MG63 (cell line): ENCODE results near the gene FAM20A. TPM values are rescaled to one million over a fixed set of nuclear protein-coding genes. Genes with fewer than 3 reads are reported as not detected.
"Not testable (repeated sequence)": the region's sequence is repeated elsewhere in the genome, so short reads cannot be mapped to it uniquely, and the experiment has no call there.

Source experiments
- DNase-seq: peaks from one replicate; pipeline ENCODE4 v3.0.0-alpha.2; 2020
- H3K27me3 ChIP-seq: fragments of 250-450 bp; sonication (Bioruptor Pico); 2 replicates; pipeline ENCODE4 v1.5.1; 2020; ENCODE audit warnings: mild to moderate bottlenecking, moderate library complexity
- H3K36me3 ChIP-seq: fragments of 250-450 bp; sonication (Bioruptor Pico); 2 replicates; pipeline ENCODE4 v1.5.1; 2020; ENCODE audit warnings: mild to moderate bottlenecking, moderate library complexity
- H3K4me3 ChIP-seq: fragments of 250-450 bp; sonication (Bioruptor Pico); 2 replicates; pipeline ENCODE4 v1.5.1; 2020; ENCODE audit warnings: mild to moderate bottlenecking, moderate library complexity
- H3K9me3 ChIP-seq: fragments of 250-450 bp; sonication (Bioruptor Pico); 2 replicates; pipeline ENCODE4 v1.5.1; 2020; ENCODE audit warnings: mild to moderate bottlenecking, moderate library complexity
- total RNA-seq: library from RNA; depleted of rRNA; stranded (reverse); fragments of >200 nt; shearing (Covaris generic); gene quantifications from 2 replicates; pipeline ENCODE4 v1.2.3, GENCODE V29; 2014; ENCODE audit warnings: low replicate concordance

FAM20A gene
- total RNA-seq, 1 experiment from 2014 or later: not detected

DNA sequence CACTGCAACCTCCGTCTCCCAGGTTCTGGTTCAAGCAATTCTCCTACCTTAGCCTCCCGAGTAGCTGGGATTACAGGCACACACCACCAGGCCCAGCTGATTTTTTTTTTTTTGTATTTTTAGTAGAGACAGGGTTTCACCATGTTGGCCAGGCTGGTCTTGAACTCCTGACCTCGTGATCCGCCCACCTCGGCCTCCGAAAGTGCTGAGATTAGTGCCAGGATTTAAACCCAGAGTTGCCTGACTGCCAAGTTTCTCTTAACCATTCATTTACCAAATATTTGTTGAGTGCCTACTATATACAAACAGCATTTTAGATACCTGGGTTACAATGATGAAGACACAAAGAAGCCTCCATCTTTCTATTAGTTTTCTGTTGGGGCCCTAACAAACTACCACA lies 18.3 kb downstream of the FAM20A start:
- not testable (repeated sequence) for H3K4me3 ChIP-seq, H3K9me3 ChIP-seq, DNase-seq, H3K36me3 ChIP-seq, H3K27me3 ChIP-seq

DNA sequence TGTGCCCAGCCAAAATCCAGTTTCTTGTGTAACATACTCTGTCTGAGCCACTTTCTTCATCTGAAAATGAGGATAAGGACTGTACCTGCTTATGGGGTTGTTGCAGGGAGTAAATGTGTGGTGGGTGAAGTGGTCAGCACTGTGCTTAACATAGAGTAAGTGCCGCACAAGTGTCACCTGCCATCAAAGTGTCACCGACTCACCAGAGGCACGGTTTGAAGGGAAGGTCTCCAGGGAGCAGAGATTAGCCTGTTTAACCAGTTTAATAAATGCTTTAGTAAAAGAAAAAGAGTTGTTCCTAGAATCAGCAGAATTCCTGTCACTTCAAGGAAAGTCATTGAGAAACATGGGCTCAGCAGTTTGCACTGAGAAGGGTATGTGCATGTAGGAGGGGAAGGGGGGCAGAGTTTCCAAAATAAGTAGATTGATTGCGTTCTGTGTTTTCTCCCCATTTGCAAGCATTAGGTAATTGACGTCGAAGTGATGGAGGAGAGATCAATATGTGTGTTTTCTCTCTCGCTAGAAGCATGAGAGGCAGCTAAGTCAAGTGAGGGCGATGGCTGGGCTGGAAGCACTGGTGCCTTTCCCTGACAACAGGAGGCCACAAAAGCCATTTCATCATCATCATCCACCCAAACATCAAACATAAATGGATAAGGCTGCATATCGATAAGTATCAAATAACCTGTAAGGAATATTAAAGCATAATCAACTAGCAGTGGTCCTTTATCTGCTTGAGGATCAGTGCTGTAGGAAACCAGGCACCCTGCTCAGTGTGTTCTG lies 19.1 kb downstream of the FAM20A start:
- H3K27me3 ChIP-seq: no peaks in the 10 kb centered on the region; the same call in 1 of the 2 replicates
- H3K9me3 ChIP-seq: no peaks in the 10 kb centered on the region
- no peak for DNase-seq
- no peak overlapping the region for H3K4me3 ChIP-seq
- no peaks in the 10 kb centered on the region for H3K36me3 ChIP-seq

DNA sequence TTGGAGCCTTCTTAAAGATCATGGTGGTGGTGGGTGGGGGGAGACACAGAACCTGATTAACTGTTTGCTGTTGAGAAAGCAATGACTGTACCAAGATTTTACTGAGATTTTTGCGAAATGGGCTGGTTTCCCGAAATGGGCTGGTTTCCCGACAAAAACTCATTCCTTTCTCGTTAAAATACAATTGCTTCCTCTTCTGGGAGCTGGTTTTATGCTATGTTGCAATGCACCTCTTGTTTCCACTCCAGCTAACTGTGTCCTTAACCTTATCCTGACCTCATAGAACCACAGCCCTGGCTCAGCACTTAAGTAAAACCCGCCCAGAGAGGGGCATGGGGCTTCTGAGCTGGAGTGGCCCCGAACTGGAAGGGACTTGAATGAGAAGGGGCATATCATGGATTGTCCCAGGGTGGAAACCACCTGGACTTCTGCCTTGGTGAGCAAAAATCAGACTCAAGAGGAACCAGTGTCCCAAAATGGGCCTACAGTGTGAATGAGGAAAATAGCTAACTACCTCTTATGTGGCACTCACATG lies 20.9 kb downstream of the FAM20A start:
- Histone ChIP-seq H3K9me3 (no peaks in the 10 kb centered on the region), H3K36me3 (no peaks in the 10 kb centered on the region), H3K27me3 (no peaks in the 10 kb centered on the region), H3K4me3 (no peak overlapping the region)
- peak; percentile 39 for DNase-seq

DNA sequence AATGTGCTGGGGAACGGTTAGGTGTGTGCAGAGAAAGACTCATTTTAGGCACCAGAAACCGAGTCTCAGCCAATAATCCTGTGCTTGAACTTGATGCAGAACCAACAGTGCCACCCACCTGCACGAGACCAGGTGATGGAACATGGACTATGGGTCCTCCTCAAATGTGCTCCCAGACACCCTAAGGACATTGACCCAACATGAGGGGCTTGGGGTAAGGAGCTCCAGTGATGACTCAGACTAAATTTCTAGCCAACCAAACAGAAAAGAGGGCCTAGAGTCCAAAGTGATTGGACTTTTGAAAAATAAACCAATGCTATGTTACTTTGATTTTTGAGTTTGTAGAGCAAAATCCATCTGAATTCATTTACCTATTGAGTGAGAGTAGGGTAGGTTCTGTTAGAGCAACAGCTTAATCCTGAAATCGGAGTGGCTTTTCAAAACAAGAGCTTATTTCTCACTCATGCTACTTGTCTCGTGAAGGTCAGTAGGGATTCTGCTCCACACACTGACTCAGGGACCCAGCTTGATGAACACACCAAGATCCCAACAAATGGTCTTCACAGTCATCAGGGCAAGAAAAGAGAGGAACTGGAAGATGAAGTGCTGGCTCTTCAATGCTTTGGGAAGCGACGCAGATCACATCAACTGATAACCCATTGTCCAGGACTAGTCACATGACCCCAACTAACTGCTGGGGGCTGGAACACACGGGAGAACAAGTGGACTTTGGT lies 21.8 kb downstream of the FAM20A start:
- H3K9me3 ChIP-seq: no peaks in the 10 kb centered on the region
- DNase-seq: no peak
- H3K4me3 ChIP-seq: no peak overlapping the region
- no peaks in the 10 kb centered on the region for H3K27me3 ChIP-seq
- no peaks in the 10 kb centered on the region for H3K36me3 ChIP-seq

DNA sequence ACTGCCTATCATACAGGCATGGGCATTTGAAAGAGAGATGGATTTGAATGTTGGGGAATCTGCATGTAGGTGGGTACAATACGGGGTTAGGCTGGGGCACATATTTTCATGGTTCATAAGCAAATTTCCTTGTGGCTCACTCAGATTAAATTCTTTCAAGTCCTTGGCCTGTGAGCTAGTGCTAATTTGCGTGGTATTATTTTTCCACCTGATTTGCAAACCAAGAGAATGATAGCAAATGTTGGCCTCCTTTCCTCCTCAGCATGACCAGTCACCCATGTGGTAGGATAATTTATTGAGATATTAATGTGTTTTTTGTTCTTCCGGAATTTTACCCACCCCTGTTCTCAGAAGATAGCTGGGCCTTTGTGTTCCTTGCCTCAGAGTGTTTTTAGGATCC lies 22.9 kb downstream of the FAM20A start:
- no peak for DNase-seq
- no peak overlapping the region for H3K4me3 ChIP-seq
- no peaks in the 10 kb centered on the region for H3K27me3 ChIP-seq
- no peaks in the 10 kb centered on the region for H3K36me3 ChIP-seq
- no peaks in the 10 kb centered on the region for H3K9me3 ChIP-seq

DNA sequence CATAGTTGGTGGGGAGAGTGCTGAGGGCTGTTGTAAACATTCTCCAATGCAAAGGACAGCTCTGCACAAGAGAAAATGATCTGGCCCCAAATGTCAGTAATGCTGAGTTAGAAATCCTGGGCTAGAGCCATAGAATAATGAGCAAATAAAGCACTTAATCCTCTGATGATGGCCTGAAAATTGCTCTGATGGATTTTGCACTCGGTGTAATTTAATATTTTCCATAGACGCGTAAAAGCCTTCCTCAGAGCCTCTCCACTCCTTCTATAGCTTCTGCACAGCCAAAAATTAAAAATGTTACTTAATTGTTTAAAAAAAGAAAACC lies 23.7 kb downstream of the FAM20A start:
- Histone ChIP-seq H3K36me3 (no peaks in the 10 kb centered on the region), H3K9me3 (no peaks in the 10 kb centered on the region), H3K27me3 (no peaks in the 10 kb centered on the region), H3K4me3 (no peak overlapping the region)
- no peak for DNase-seq

DNA sequence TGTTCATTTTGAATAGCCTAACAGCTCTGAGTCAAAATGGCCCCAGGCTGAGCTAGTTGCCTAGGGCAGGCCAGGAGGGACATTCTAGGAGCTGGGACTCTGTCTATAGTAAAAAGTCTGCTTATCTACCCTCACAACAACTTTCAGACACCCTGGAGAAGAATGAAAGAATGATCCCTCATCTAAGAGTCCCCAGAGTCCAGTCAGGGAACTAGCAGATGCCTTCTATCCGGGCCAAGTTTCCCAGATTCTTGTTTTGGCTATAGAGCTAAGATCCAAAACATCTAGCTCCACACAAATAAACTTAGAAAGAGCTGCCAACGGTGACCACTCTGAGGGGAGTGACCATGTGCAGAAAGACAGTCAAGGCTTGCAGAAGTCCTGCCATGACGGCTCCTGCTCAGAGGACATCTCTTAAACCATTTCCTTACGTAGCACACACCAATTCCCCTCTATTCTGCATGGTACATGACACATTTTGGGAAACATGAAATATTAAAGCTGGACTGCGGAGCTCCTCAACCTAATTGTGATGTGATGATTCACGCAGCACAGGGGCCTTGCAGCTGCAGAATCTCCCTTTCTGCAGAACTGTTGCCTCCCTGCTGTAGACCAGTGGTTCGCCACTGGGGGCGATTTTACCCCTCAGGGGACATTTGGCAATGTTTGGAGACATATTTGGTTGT lies 24.2 kb downstream of the FAM20A start:
- no peak for DNase-seq
- Histone ChIP-seq H3K4me3 (no peak overlapping the region), H3K27me3 (no peaks in the 10 kb centered on the region), H3K36me3 (no peaks in the 10 kb centered on the region), H3K9me3 (no peaks in the 10 kb centered on the region)

DNA sequence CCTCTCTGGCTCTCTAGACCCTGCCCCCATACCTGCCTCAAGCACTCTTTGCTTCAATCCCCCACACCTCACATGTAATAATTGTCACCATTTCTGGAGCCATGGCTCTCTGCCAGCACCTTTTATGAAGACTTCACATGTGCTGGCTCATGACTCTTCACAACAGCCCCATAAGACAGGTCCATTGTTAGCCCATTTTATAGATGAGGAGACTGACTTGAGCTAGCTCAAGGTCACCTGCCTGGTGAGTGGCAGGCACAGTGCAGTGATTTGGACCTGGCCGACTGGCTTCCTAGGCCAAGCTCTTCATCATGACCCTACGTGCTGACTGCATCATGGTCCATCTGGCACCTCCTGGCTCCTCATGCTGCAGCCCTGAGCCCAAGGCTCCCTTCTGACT lies 25.0 kb downstream of the FAM20A start:
- no peak for DNase-seq
- H3K27me3 ChIP-seq: no peaks in the 10 kb centered on the region
- no peak overlapping the region for H3K4me3 ChIP-seq
- H3K36me3 ChIP-seq: no peaks in the 10 kb centered on the region
- H3K9me3 ChIP-seq: no peaks in the 10 kb centered on the region

DNA sequence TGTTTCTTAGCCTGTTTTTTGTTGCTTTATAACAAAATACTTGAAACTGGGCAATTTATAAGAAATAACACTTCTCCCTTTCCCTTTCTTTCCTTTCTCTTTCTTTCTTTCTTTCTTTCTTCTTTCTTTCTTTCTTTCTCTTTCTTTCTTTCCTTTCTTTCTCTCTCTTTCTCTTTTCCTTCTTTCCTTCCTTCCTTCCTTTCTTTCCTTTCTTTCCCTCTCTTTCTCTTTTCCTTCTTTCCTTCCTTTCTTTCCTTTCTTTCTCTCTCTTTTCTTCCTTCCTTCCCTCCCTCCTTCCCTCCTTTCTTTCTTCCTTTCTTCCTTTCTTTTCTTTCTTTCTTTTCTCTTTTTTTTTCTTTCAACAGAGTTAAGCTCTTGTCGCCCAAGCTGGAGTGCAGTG lies 27.8 kb downstream of the FAM20A start:
- Histone ChIP-seq H3K27me3 (no peaks in the 10 kb centered on the region), H3K36me3 (no peaks in the 10 kb centered on the region), H3K4me3 (no peak overlapping the region), H3K9me3 (no peaks in the 10 kb centered on the region)
- no peak for DNase-seq

DNA sequence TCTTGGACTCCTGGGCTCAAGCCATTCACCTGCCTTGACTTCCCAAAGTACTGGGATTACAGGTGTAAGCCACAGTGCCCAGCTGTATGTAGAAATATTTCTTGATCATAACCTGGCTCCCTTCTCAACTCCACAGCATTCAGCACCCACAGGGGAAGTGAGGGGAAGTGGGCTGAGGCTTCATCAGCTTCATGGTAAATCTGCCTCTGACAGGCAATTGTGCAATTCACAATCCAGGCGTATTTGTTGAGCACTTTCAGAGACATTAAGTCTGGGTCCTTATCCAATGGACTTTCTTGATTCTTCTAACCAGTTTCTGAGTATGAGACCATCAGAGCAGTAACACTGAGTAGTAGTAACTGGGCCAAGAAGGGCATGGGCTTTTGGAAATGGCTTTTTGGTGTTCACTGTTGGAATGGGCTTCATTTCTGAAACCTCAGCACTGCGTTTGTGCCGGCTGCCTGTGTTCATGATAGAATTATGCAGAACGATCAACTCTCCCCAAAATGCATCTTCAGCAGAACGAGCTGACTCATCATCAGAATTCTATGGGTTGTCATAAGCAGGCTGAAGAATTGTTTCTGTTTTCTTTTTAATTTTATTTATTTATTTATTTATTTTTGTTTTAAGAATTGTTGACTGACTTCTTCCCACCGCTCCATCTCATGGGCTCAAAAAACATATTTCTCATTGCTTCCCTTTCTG lies 28.9 kb downstream of the FAM20A start:
- no peak overlapping the region for H3K4me3 ChIP-seq
- H3K9me3 ChIP-seq: no peaks in the 10 kb centered on the region
- no peaks in the 10 kb centered on the region for H3K27me3 ChIP-seq
- H3K36me3 ChIP-seq: no peaks in the 10 kb centered on the region
- DNase-seq: no peak

DNA sequence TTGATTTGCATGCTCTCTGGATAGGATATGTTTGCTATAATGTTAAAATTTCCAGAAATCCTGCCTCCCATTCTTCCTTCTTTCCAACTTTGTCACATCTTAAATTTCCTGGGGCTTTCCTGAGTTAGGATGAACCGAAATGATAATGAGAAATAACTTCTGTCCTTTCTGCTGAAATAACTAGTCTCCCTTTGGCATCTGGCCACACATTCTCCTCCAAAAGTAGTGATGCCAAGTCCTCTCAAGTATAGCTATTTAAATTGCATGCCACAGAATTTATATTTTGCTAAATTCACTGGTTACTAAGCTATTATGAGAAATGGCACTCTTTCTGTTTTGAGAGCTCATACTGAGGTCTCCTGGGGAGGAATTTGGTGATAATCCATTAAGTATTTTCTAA lies 30.6 kb downstream of the FAM20A start:
- Histone ChIP-seq H3K9me3 (no peaks in the 10 kb centered on the region), H3K4me3 (no peak overlapping the region), H3K36me3 (no peaks in the 10 kb centered on the region), H3K27me3 (no peaks in the 10 kb centered on the region)
- no peak for DNase-seq

DNA sequence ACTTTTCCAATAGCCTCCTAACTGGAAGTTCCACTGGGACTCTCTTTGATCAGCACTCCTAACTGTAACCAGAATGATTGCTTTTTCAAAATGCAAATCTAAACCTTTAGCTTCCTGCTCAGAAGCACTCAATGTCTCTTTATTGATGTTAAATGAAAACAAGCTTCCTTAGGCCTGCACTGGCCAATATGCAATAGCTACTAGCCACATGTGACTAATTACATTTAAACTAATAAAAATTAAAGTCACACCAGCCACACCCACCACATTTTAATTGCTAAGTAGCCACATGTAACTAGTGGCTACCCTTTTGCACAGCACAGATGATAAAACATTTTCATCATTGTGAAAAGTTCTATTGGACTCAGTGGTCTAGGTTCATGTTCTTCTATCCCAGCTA lies 31.8 kb downstream of the FAM20A start:
- no peaks in the 10 kb centered on the region for H3K36me3 ChIP-seq

DNA sequence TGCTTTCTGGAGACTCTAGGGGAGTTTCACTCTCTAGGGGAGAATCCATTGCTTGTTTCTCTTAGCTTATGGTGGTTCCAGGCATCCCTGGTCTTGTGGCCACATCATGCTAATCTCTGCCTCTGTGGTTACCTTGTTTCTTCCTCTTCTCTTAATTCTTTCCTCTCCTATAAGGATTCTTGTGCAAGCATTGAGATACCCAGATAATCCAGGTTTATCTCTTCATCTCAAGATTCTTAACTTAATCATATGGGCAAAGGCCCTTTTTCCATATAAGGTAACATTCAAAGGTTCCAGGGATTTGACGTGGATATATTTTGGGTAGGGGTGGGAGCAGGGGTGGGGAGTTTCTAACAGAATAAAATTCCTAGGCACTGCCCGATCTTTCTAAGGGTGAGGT lies 32.6 kb downstream of the FAM20A start:
- no peaks in the 10 kb centered on the region for H3K36me3 ChIP-seq
- no peak overlapping the region for H3K4me3 ChIP-seq
- no peaks in the 10 kb centered on the region for H3K9me3 ChIP-seq
- no peak for DNase-seq
- no peaks in the 10 kb centered on the region for H3K27me3 ChIP-seq

More for the DNA sequence above, 31.8 kb downstream of the FAM20A start:
- H3K27me3 ChIP-seq: no peaks in the 10 kb centered on the region
- H3K4me3 ChIP-seq: no peak overlapping the region
- DNase-seq: no peak
- H3K9me3 ChIP-seq: no peaks in the 10 kb centered on the region

DNA sequence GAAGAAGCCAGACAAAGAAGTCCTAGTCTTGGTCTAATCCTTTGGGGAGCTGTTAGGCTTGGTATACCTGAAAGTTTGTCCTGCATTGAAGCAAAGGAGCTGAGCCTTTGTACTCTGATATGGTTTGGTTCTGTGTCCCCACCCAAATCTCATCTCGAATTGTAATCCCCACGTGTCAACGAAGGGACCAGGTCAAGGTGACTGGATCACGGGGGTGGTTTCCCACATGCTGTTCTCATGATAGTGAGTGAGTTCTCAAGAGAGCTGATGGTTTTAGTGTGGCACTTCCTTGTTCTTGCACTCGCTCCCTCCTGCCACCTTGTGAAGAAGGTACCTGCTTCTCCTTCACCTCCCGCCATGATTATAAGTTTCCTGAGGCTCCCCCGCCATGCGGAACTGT lies 33.6 kb downstream of the FAM20A start:
- H3K27me3 ChIP-seq: no peaks in the 10 kb centered on the region
- no peak for DNase-seq
- H3K4me3 ChIP-seq: no peak overlapping the region
- H3K36me3 ChIP-seq: no peaks in the 10 kb centered on the region
- H3K9me3 ChIP-seq: no peaks in the 10 kb centered on the region

DNA sequence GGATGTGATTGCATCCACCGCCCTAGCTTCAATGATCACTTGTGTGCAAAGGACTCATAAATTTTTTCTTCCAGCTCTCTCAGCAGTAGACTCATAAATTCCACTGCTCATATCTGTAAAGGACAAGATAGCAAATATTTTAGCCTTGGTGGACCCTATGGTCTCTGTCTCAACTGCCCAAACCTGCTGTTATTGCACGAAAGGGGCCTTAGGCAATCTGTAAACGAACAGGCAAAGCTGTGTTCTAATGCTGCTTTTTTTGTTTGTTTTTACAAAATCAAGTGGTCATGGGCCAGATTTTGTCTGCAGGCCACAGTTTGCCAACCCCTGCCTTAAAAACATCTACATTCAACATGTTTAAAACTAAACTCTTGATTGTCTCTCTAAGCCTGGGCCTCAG lies 34.1 kb downstream of the FAM20A start:
- Histone ChIP-seq H3K9me3 (no peaks in the 10 kb centered on the region), H3K27me3 (no peaks in the 10 kb centered on the region), H3K36me3 (no peaks in the 10 kb centered on the region), H3K4me3 (no peak overlapping the region)
- DNase-seq: no peak

DNA sequence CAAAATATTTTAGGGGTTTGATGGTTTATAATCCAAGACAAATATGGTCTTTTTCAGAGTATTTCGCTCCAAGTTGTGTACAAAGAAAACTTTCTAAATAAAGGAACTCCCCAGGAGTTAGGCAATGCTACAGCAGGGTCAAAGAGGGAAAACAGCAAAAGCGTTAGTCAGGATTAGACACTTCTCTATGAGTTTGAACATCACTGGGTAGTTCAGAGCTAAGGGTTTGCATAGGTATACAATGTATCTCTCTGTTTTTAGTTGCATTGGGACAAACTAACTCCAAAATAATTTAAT lies 34.8 kb downstream of the FAM20A start:
- Histone ChIP-seq H3K27me3 (no peaks in the 10 kb centered on the region), H3K9me3 (no peaks in the 10 kb centered on the region), H3K4me3 (no peak overlapping the region), H3K36me3 (no peaks in the 10 kb centered on the region)
- no peak for DNase-seq
